IMR-90 (cell line): ENCODE results near the gene ZNF282. TPM values are rescaled to one million over a fixed set of nuclear protein-coding genes. Genes with fewer than 3 reads are reported as not detected.

ENCODE experiments used
- ATAC-seq: fragments of 200-7000 bp; cut with Tn5 transposase; 2 replicates; pipeline ENCODE4 v1.9.1; 2020; ENCODE audit warnings: low read depth, mild to moderate bottlenecking, moderate library complexity
- BruUV-seq: library from RNA; stranded (reverse); fragments of 400-500 nt; replicated peaks from 2 replicates; lab custom pipeline; 2021; lab: Mats Ljungman, UMichigan
- CTCF ChIA-PET: fragments of 300-600 bp; formaldehyde crosslinking; extraction: SDS; loops from one replicate; lab custom pipeline; 2021; ENCODE audit warnings: antibody characterized with exemption; lab: Yijun Ruan, JAX
- POLR2A ChIA-PET: fragments of 300-600 bp; sonication (Branson Sonifier 250); formaldehyde crosslinking; loops from one replicate; lab custom pipeline; 2022; ENCODE audit warnings: antibody characterized with exemption; ENCODE audit not compliant: unreplicated experiment; lab: Charles Lee
- DNase-seq: peaks from one replicate; pipeline ENCODE4 v3.0.0; 2013
- H2AFZ ChIP-seq: replicated peaks from 2 replicates; pipeline ENCODE3; 2013; ENCODE audit warnings: low read length, mild to moderate bottlenecking; ENCODE audit not compliant: poor library complexity
- H2AK5ac ChIP-seq: 2 replicates; pipeline ENCODE4 v1.6.1; 2013; ENCODE audit warnings: low read depth, low read length, inconsistent platforms
- H2AK9ac ChIP-seq: replicated peaks from 2 replicates; pipeline ENCODE3; 2013; ENCODE audit warnings: mild to moderate bottlenecking, low read depth, low read length, moderate library complexity; ENCODE audit not compliant: poor library complexity
- H2BK120ac ChIP-seq: 2 replicates; pipeline ENCODE4 v1.6.1; 2013; ENCODE audit warnings: low read depth, low read length, inconsistent platforms
- H2BK15ac ChIP-seq: 3 replicates; pipeline ENCODE4 v1.6.1; 2013; ENCODE audit warnings: low read depth, low read length, inconsistent platforms
- H2BK20ac ChIP-seq: 2 replicates; pipeline ENCODE4 v1.6.1; 2013; ENCODE audit warnings: low read depth, mild to moderate bottlenecking, inconsistent platforms, low read length, moderate library complexity
- H2BK5ac ChIP-seq: 2 replicates; pipeline ENCODE4 v1.6.1; 2013; ENCODE audit warnings: mild to moderate bottlenecking, low read depth, low read length, inconsistent platforms; ENCODE audit not compliant: poor library complexity, severe bottlenecking
- H3K14ac ChIP-seq: replicated peaks from 2 replicates; pipeline ENCODE4 v1.6.1; 2013; ENCODE audit warnings: low read depth, low read length, inconsistent platforms
- H3K18ac ChIP-seq: 2 replicates; pipeline ENCODE4 v1.6.1; 2013; ENCODE audit warnings: low read depth, low read length, control low read depth
- H3K23ac ChIP-seq: 2 replicates; pipeline ENCODE4 v1.6.1; 2013; ENCODE audit warnings: low read depth, low read length, inconsistent platforms
- H3K27ac ChIP-seq: 2 replicates; pipeline ENCODE4 v1.5.1; 2013; ENCODE audit warnings: mild to moderate bottlenecking, control low read depth, low read length; ENCODE audit not compliant: insufficient read depth
- H3K27me3 ChIP-seq: 2 replicates; pipeline ENCODE4 v1.6.1; 2013; ENCODE audit warnings: low read length; ENCODE audit not compliant: control insufficient read depth, insufficient read depth
- H3K36me3 ChIP-seq: 2 replicates; pipeline ENCODE4 v1.6.1; 2013; ENCODE audit warnings: low read length, mixed read lengths; ENCODE audit not compliant: control insufficient read depth, insufficient read depth
- H3K4ac ChIP-seq: 2 replicates; pipeline ENCODE4 v1.6.1; 2013; ENCODE audit warnings: low read depth, low read length, inconsistent platforms
- H3K4me1 ChIP-seq: 2 replicates; pipeline ENCODE4 v1.6.1; 2013; ENCODE audit warnings: low read length, mixed read lengths; ENCODE audit not compliant: control insufficient read depth, insufficient read depth
- H3K4me2 ChIP-seq: 2 replicates; pipeline ENCODE4 v1.6.1; 2013; ENCODE audit warnings: low read depth, mild to moderate bottlenecking, control low read depth, low read length, moderate library complexity
- H3K4me3 ChIP-seq: 2 replicates; pipeline ENCODE4 v1.5.1; 2013; ENCODE audit warnings: low read depth, mild to moderate bottlenecking, control low read depth, low read length, moderate library complexity; ENCODE audit not compliant: insufficient read depth
- H3K56ac ChIP-seq: 2 replicates; pipeline ENCODE4 v1.6.1; 2013; ENCODE audit warnings: low read length, inconsistent platforms; ENCODE audit not compliant: insufficient read depth; ENCODE audit errors: extremely low read depth
- H3K79me1 ChIP-seq, 2 experiments: 2 replicates each; pipeline ENCODE4 v1.6.1; 2013; ENCODE audit warnings: low read length in 2 of 2, inconsistent platforms in 1 of 2, low read depth in 1 of 2
- H3K9ac ChIP-seq: 2 replicates; pipeline ENCODE4 v1.6.1; 2013; ENCODE audit warnings: low read depth, low read length, control low read depth
- H3K9me1 ChIP-seq: 2 replicates; pipeline ENCODE4 v1.6.1; 2013; ENCODE audit warnings: low read length, inconsistent platforms; ENCODE audit not compliant: insufficient read depth
- H3K9me3 ChIP-seq: 2 replicates; pipeline ENCODE4 v1.6.1; 2013; ENCODE audit warnings: low read length; ENCODE audit not compliant: control insufficient read depth, insufficient read depth
- H4K20me1 ChIP-seq: 2 replicates; pipeline ENCODE4 v1.6.1; 2013; ENCODE audit warnings: low read length, inconsistent platforms; ENCODE audit not compliant: insufficient read depth
- H4K5ac ChIP-seq: 2 replicates; pipeline ENCODE4 v1.6.1; 2013; ENCODE audit warnings: mild to moderate bottlenecking, low read depth, low read length, control low read depth
- H4K8ac ChIP-seq, 2 experiments: 2 replicates each; pipeline ENCODE4 v1.6.1; 2013; ENCODE audit warnings: low read depth in 2 of 2, low read length in 2 of 2, control low read depth in 1 of 2, inconsistent platforms in 1 of 2
- H4K91ac ChIP-seq: 2 replicates; pipeline ENCODE4 v1.6.1; 2013; ENCODE audit warnings: low read depth, low read length, inconsistent platforms; ENCODE audit not compliant: insufficient read depth
- BHLHE40 ChIP-seq: fragments of 150-350 bp; IDR thresholded peaks from 2 replicates; pipeline ENCODE4 v1.6.1; 2016; ENCODE audit warnings: mild to moderate bottlenecking, low read depth, low read length
- MAZ ChIP-seq: IDR thresholded peaks from 2 replicates; pipeline ENCODE4 v1.6.1; 2012; ENCODE audit warnings: low read depth, mild to moderate bottlenecking, low read length, improper control_type of control experiment, moderate library complexity, borderline replicate concordance
- RFX5 ChIP-seq: IDR thresholded peaks from 2 replicates; pipeline ENCODE4 v1.8.0; 2012; ENCODE audit warnings: low read depth, mild to moderate bottlenecking, low read length, moderate library complexity
- SMC3 ChIP-seq: fragments of 150-350 bp; IDR thresholded peaks from 2 replicates; pipeline ENCODE4 v1.6.1; 2016; ENCODE audit warnings: low read depth, mild to moderate bottlenecking, antibody characterized with exemption, low read length, moderate library complexity
- WGBS, 2 experiments: methylation state at CpG; one replicate each; pipeline versions ENCODE4 v1.1.5 to v1.1.7; 2013; ENCODE audit warnings: missing lambda C conversion rate in 2 of 2; ENCODE audit not compliant: insufficient read length in 1 of 2; ENCODE audit errors: extremely low coverage in 2 of 2; 5-methylcytosine and 5-hydroxymethylcytosine counted together
- dilution Hi-C: fragments of 300-500 bp; cut with HindIII; formaldehyde crosslinking; loops from one replicate; pipeline ENCODE4 v1.14.3; 2018; ENCODE audit warnings: low sequenced_read_pairs; ENCODE audit not compliant: unreplicated experiment
- in situ Hi-C: fragments of 300-500 bp; cut with MboI; formaldehyde crosslinking; loops from 3 replicates; pipeline ENCODE4 v1.14.3; 2019; ENCODE audit warnings: low sequenced_read_pairs, inconsistent platforms, mixed read lengths
- intact Hi-C: fragments of 100-400 bp; cut with micrococcal nuclease; formaldehyde crosslinking; loops from 2 replicates; pipeline ENCODE4 v1.10.0; 2022
- polyA plus RNA-seq, 3 experiments: library from polyadenylated mRNA; depleted of rRNA; stranded (reverse); fragments of >200 nt; gene quantifications; 2 replicates each; pipeline ENCODE4 v1.2.3, GENCODE V29; 2012; ENCODE audit warnings: low replicate concordance in 1 of 3
- total RNA-seq: library from RNA; depleted of rRNA; stranded (reverse); fragments of >200 nt; gene quantifications from 2 replicates; pipeline ENCODE4 v1.2.3, GENCODE V29; 2012

ZNF282 gene
- total and polyA plus RNA-seq, 2 of the 4 experiments (the other 2 are of a cell fraction) = 7.2 to 11.9 TPM

GRCh38 chr7:149232362-149232761 is 37.0 kb downstream of the ZNF282 start:
- intact Hi-C loops = loop anchor here (5.0 kb wide), 1 partner anchor 35 kb away; the partner anchor contains the start of gene ZNF282
- Histone ChIP-seq H2AFZ (peak overlapping the region; percentile 13), H2BK15ac (peak overlapping the region; percentile 96; the same call in 2 of the 3 replicates), H3K23ac (peak overlapping the region; percentile 45; the same call in 1 of the 2 replicates), H2BK120ac (peak overlapping the region; percentile 96), H4K20me1 (no peaks in the 10 kb centered on the region; the same call in 1 of the 2 replicates), H3K27ac (no peak overlapping the region; the same call in none of the 2 replicates), H3K4me2 (no peak overlapping the region), H3K36me3 (no peaks in the 10 kb centered on the region), H3K4me1 (peaks cover 11% of the 10 kb centered on the region), H3K18ac (peak overlapping the region; percentile 75; the same call in 1 of the 2 replicates), H4K5ac (peak overlapping the region; percentile 88; the same call in 1 of the 2 replicates), H3K9ac (no peak overlapping the region), H2BK20ac (peak overlapping the region; percentile 98), H2AK9ac (peak overlapping the region; percentile 93), H3K9me1 (peaks cover 13% of the 10 kb centered on the region), H3K14ac (peak overlapping the region; percentile 76; the same call in 1 of the 2 replicates), H3K4ac (peak overlapping the region; percentile 98), H2AK5ac (peak overlapping the region; percentile 91), H2BK5ac (peak overlapping the region; percentile 95), H3K27me3 (no peaks in the 10 kb centered on the region), H3K79me1 (0 out of 4 replicates have a peak, but pooled peaks cover 0 to 3% of the 10 kb centered on the region in 2 experiments), H4K91ac (peak overlapping the region; percentile 95), H3K4me3 (no peak overlapping the region), H4K8ac (peak overlapping the region; percentile 85 to 98; a peak in 3 of 4 replicates), H3K56ac (no peak overlapping the region), H3K9me3 (no peaks in the 10 kb centered on the region)
- no peak for ATAC-seq
- CTCF ChIA-PET = no interaction called here
- dilution Hi-C loops = no loop called here
- in situ Hi-C loops = no loop called here
- POLR2A ChIA-PET = interaction anchor here (0.7 kb wide), 1 partner anchor 1995 kb away, joined by 9 read pairs; the partner anchor contains the start of gene ABCF2
- TF ChIP-seq BHLHE40 (no peak), MAZ (no peak), RFX5 (no peak), SMC3 (no peak)
- DNase-seq = no peak
- WGBS, 2 experiments = 100% methylated on average over 1 of the region's 2 CpGs; no CpG with 5 or more reads in 1 of the 2 experiments
- BruUV-seq = no TSS peak
